Medulla oblongata (tissue), 1 donor: ENCODE measurements around the gene MFSD2A.
"Not testable (repeated sequence)": the region's sequence is repeated elsewhere in the genome, so short reads cannot be mapped to it uniquely, and the experiment has no call there.

Experiments
- DNase-seq: peaks from one replicate; pipeline ENCODE4 v3.0.0-alpha.2; 2015; ENCODE audit errors: extremely low spot score

Gene MFSD2A

GRCh38 chr1:39940980-39941871, 13.7 kb upstream of the MFSD2A start:
- DNase-seq: no peak

- DNase-seq: no peak
Observed at GRCh38 chr1:39943471-39944290, 11.3 kb upstream of the MFSD2A start.

- DNase-seq: no peak
Observed at GRCh38 chr1:39944410-39945112, 10.4 kb upstream of the MFSD2A start.

GRCh38 chr1:39946216-39946615, 8.7 kb upstream of the MFSD2A start:
- DNase-seq: no peak

- no peak for DNase-seq
Observed at GRCh38 chr1:39947260-39947659, 7.7 kb upstream of the MFSD2A start.

- DNase-seq: no peak
Observed at GRCh38 chr1:39949891-39950290, 5.1 kb upstream of the MFSD2A start.

- DNase-seq: peak; percentile 46
Observed at GRCh38 chr1:39951926-39952325, 3.0 kb upstream of the MFSD2A start.

- DNase-seq: peak; percentile 91
Observed at GRCh38 chr1:39952359-39953110, 2.4 kb upstream of the MFSD2A start.

- peak; percentile 37 for DNase-seq
Observed at GRCh38 chr1:39954324-39954869, 548 bp upstream of the MFSD2A start.

GRCh38 chr1:39955547-39956539, 898 bp downstream of the MFSD2A start:
- DNase-seq: peak; percentile 45

- peak; percentile 60 for DNase-seq
Observed at GRCh38 chr1:39957299-39958015, 2.5 kb downstream of the MFSD2A start.

GRCh38 chr1:39958403-39959200, 3.7 kb downstream of the MFSD2A start:
- peak; percentile 61 for DNase-seq

- DNase-seq: no peak
Observed at GRCh38 chr1:39959651-39960333, 4.8 kb downstream of the MFSD2A start.

- peak; percentile 63 for DNase-seq
Observed at GRCh38 chr1:39960431-39960958, 5.5 kb downstream of the MFSD2A start.

- no peak for DNase-seq
Observed at GRCh38 chr1:39962450-39962825, 7.5 kb downstream of the MFSD2A start.

- DNase-seq: not testable (repeated sequence)
Observed at GRCh38 chr1:39962964-39963363, 8.0 kb downstream of the MFSD2A start.

- no peak for DNase-seq
Observed at GRCh38 chr1:39964552-39964951, 9.6 kb downstream of the MFSD2A start.
